HS-27A (cell line): ENCODE data around the gene AP3D1.
"Not testable (repeated sequence)": the region's sequence is repeated elsewhere in the genome, so short reads cannot be mapped to it uniquely, and the experiment has no call there.

Experiments
- DNase-seq: peaks from one replicate; pipeline ENCODE4 v3.0.0-alpha.2; 2012; ENCODE audit warnings: low read depth, missing footprints

The AP3D1 gene

GRCh38 chr19:2150794-2151338, 500 bp downstream of the AP3D1 start:
- DNase-seq = no peak

- no peak for DNase-seq
Observed at GRCh38 chr19:2149980-2150793, 1.2 kb downstream of the AP3D1 start.

- DNase-seq = no peak
Observed at GRCh38 chr19:2148482-2149135, 2.8 kb downstream of the AP3D1 start.

- DNase-seq = no peak
Observed at GRCh38 chr19:2145831-2146241, 5.5 kb downstream of the AP3D1 start.

GRCh38 chr19:2144190-2144589, 7.2 kb downstream of the AP3D1 start:
- no peak for DNase-seq

- no peak for DNase-seq
Observed at GRCh38 chr19:2142173-2142829, 9.1 kb downstream of the AP3D1 start.

GRCh38 chr19:2140138-2140569, 11.2 kb downstream of the AP3D1 start:
- DNase-seq = no peak

GRCh38 chr19:2139385-2140137, 11.8 kb downstream of the AP3D1 start:
- no peak for DNase-seq

GRCh38 chr19:2138061-2138728, 13.2 kb downstream of the AP3D1 start:
- no peak for DNase-seq

- DNase-seq = no peak
Observed at GRCh38 chr19:2136796-2137195, 14.6 kb downstream of the AP3D1 start.

- DNase-seq = no peak
Observed at GRCh38 chr19:2135474-2136402, 15.6 kb downstream of the AP3D1 start.

GRCh38 chr19:2132731-2133490, 18.5 kb downstream of the AP3D1 start:
- DNase-seq = no peak

GRCh38 chr19:2132191-2132590, 19.2 kb downstream of the AP3D1 start:
- no peak for DNase-seq

- DNase-seq = not testable (repeated sequence)
Observed at GRCh38 chr19:2131012-2131975, 20.1 kb downstream of the AP3D1 start.

- no peak for DNase-seq
Observed at GRCh38 chr19:2129892-2130770, 21.2 kb downstream of the AP3D1 start.

- no peak for DNase-seq
Observed at GRCh38 chr19:2129486-2129885, 21.9 kb downstream of the AP3D1 start.

GRCh38 chr19:2129022-2129421, 22.3 kb downstream of the AP3D1 start:
- DNase-seq = no peak
